ENCODE results near the gene OARD1.

GRCh38 chr6:41039060-41039998 is 32.8 kb downstream of the OARD1 start, which contains the start of gene UNC5CL:
- TF ChIP-seq EZH2phosphoT487 (IDR thresholded peaks at IDR 0.05; ENCODE audit: insufficient read depth, low read depth) (no peak), EZH2 (IDR thresholded peaks at IDR 0.05; ENCODE audit: insufficient read depth, poor library complexity, severe bottlenecking) (no peak)

Data from GM23248 (cell line).